Esophagus muscularis mucosa (tissue), 3 donors: ENCODE data around the gene TFPI.

ENCODE experiments used
- POLR2AphosphoS5 ChIP-seq, 2 donors: sonication (generic); formaldehyde crosslinking; IDR thresholded peaks; one replicate each; pipeline ENCODE4 v1.6.1; 2017; ENCODE audit warnings: antibody characterized with exemption in 2 of 2
- TF ChIP-seq, protein P1 (sequence below), 3 experiments: fragments of 200-600 bp in 2 of 3; fragments of 450-650 bp in 1 of 3; sonication (generic) in 2 of 3; IDR thresholded peaks; one replicate each; pipeline ENCODE4 v1.5.1; 2017 to 2019; ENCODE audit warnings: antibody characterized with exemption in 3 of 3, mild to moderate bottlenecking in 2 of 3, moderate library complexity in 1 of 3

DNA sequence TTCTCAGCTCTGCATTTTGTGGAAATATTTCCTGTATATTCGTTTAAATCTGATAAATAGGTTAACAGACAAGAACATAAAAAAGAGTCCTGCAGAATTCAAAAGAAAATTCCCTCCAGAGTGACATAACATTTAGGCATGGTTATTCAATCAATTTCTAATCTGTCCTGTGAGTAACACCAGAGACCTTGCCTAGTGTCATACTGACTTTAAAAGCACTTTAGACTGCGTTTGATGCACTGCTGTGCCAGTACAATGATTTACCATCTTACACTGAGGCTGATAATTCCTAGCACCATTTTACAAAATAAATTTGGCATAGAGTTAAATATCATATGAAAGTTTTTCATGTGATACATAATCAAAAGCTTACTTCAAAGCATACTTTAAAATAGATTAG is 70.7 kb downstream of the TFPI start:
- TF ChIP-seq, protein P1, sequence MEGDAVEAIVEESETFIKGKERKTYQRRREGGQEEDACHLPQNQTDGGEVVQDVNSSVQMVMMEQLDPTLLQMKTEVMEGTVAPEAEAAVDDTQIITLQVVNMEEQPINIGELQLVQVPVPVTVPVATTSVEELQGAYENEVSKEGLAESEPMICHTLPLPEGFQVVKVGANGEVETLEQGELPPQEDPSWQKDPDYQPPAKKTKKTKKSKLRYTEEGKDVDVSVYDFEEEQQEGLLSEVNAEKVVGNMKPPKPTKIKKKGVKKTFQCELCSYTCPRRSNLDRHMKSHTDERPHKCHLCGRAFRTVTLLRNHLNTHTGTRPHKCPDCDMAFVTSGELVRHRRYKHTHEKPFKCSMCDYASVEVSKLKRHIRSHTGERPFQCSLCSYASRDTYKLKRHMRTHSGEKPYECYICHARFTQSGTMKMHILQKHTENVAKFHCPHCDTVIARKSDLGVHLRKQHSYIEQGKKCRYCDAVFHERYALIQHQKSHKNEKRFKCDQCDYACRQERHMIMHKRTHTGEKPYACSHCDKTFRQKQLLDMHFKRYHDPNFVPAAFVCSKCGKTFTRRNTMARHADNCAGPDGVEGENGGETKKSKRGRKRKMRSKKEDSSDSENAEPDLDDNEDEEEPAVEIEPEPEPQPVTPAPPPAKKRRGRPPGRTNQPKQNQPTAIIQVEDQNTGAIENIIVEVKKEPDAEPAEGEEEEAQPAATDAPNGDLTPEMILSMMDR (IDR thresholded peaks at IDR 0.05) = no peak
- no peak for TF ChIP-seq POLR2AphosphoS5 (IDR thresholded peaks at IDR 0.05)
